Endothelial cell of umbilical vein (primary cell): Measurements from ENCODE around the gene IGFBP6. TPM values are rescaled to one million over a fixed set of nuclear protein-coding genes. Genes with fewer than 3 reads are reported as not detected.
A peak's percentile ranks its signal among the peaks of the same experiment; 100 is the strongest.

Source experiments
- BruUV-seq: library from RNA; stranded (reverse); fragments of 400-500 nt; replicated peaks from 2 replicates; lab custom pipeline; 2021; lab: Mats Ljungman, UMichigan
- CTCF ChIA-PET: fragments of 300-600, 350-600 bp; sonication (Branson Sonifier 250); formaldehyde crosslinking; loops from one replicate; lab custom pipeline; 2021; ENCODE audit warnings: antibody characterized with exemption, inconsistent platforms; lab: Charles Lee
- POLR2A ChIA-PET: fragments of 300-600, 350-600 bp; sonication (Branson Sonifier 250); formaldehyde crosslinking; loops from one replicate; lab custom pipeline; 2021; ENCODE audit warnings: antibody characterized with exemption, inconsistent platforms; lab: Charles Lee
- DNase-seq: peaks from one replicate; pipeline ENCODE4 v3.0.0-alpha.2; 2011; ENCODE audit warnings: low read depth, low spot score
- FAIRE-seq: peaks from 2 replicates; lab custom pipeline; 2011; peaks lifted over from hg19 to GRCh38; lab: Jason Lieb, UNC
- H2AFZ ChIP-seq: 2 replicates; pipeline ENCODE4 v1.6.0; 2012; ENCODE audit warnings: low read depth, low read length, control low read depth, inconsistent platforms
- H3K27ac ChIP-seq: 2 replicates; pipeline ENCODE4 v1.5.1; 2011; ENCODE audit warnings: low read depth, mild to moderate bottlenecking, control low read depth, low read length, moderate library complexity; ENCODE audit not compliant: insufficient read depth
- H3K27me3 ChIP-seq, 2 experiments: 2 replicates each; pipeline versions ENCODE4 v1.6.0 to v1.6.1; 2011; ENCODE audit warnings: low read length in 2 of 2, mixed read lengths in 1 of 2; ENCODE audit not compliant: control insufficient read depth in 2 of 2, insufficient read depth in 2 of 2
- H3K36me3 ChIP-seq, 2 experiments: 2 replicates in 1 of 2; 3 replicates in 1 of 2; pipeline ENCODE4 v1.5.1; 2011; ENCODE audit warnings: low read length in 2 of 2, mild to moderate bottlenecking in 1 of 2, moderate library complexity in 1 of 2; ENCODE audit not compliant: control insufficient read depth in 2 of 2, insufficient read depth in 2 of 2; ENCODE audit errors: extremely low read depth in 1 of 2
- H3K4me1 ChIP-seq: 3 replicates; pipeline ENCODE4 v1.5.1; 2011; ENCODE audit warnings: mild to moderate bottlenecking, low read length; ENCODE audit not compliant: control insufficient read depth, insufficient read depth; ENCODE audit errors: extremely low read depth
- H3K4me2 ChIP-seq: 2 replicates; pipeline ENCODE4 v1.6.1; 2011; ENCODE audit warnings: low read length, control low read depth, mixed read lengths; ENCODE audit not compliant: insufficient read depth
- H3K4me3 ChIP-seq, 3 experiments: fragments of 200-600 bp in 1 of 3; sonication (generic), shearing (Covaris generic) in 1 of 3; replicated peaks in 1 of 3; 2 replicates each; pipeline ENCODE4 v1.5.1; 2011 to 2016; ENCODE audit warnings: control low read depth in 3 of 3, low read length in 3 of 3, mild to moderate bottlenecking in 2 of 3, inconsistent platforms in 1 of 3, low read depth in 1 of 3, moderate library complexity in 1 of 3; ENCODE audit not compliant: insufficient read depth in 1 of 3
- H3K79me2 ChIP-seq: 2 replicates; pipeline ENCODE4 v1.6.0; 2012; ENCODE audit warnings: low read length, inconsistent platforms; ENCODE audit not compliant: control insufficient read depth, insufficient read depth
- H3K9ac ChIP-seq: replicated peaks from 2 replicates; pipeline ENCODE3; 2011; ENCODE audit warnings: low read length, control low read depth; ENCODE audit not compliant: insufficient read depth; ENCODE audit errors: extremely low read depth
- H3K9me1 ChIP-seq: replicated peaks from 3 replicates; pipeline ENCODE4 v1.6.0; 2011; ENCODE audit warnings: mild to moderate bottlenecking, low read length; ENCODE audit not compliant: control insufficient read depth, insufficient read depth; ENCODE audit errors: extremely low read depth
- H3K9me3 ChIP-seq: replicated peaks from 2 replicates; pipeline ENCODE4 v1.5.1; 2012; ENCODE audit warnings: low read length, inconsistent platforms; ENCODE audit not compliant: control insufficient read depth, insufficient read depth
- H4K20me1 ChIP-seq: replicated peaks from 2 replicates; pipeline ENCODE3; 2011; ENCODE audit warnings: mild to moderate bottlenecking, low read length; ENCODE audit not compliant: control insufficient read depth, insufficient read depth; ENCODE audit errors: extremely low read depth
- GATA2 ChIP-seq: IDR thresholded peaks from 2 replicates; pipeline ENCODE4 v1.7.0; 2011; ENCODE audit warnings: low read depth, mild to moderate bottlenecking, moderate library complexity, mixed read lengths, low read length; ENCODE audit not compliant: insufficient read length, insufficient read depth
- POLR2AphosphoS5 ChIP-seq: IDR thresholded peaks from 2 replicates; pipeline ENCODE4 v1.6.1; 2012; ENCODE audit warnings: low read depth, mild to moderate bottlenecking, control low read depth, low read length, moderate library complexity; ENCODE audit not compliant: insufficient read depth
- dilution Hi-C: fragments of 300-500 bp; cut with MboI; formaldehyde crosslinking; loops from one replicate; pipeline ENCODE4 v1.15.0; 2019; ENCODE audit warnings: low sequenced_read_pairs; ENCODE audit not compliant: extremely low pct_ligation_motif_present
- intact Hi-C: fragments of 100-400 bp; cut with micrococcal nuclease; formaldehyde crosslinking; loops from one replicate; pipeline ENCODE4 v1.10.0; 2022
- polyA plus RNA-seq, 4 experiments: library from polyadenylated mRNA; depleted of rRNA in 3 of 4; stranded (reverse) in 3 of 4; unstranded in 1 of 4; fragments of >200 nt; gene quantifications; 2 replicates each; pipeline versions ENCODE4 v1.2.1 to v1.2.3, GENCODE V29; 2011 to 2012; ENCODE audit warnings: missing spikeins in 1 of 4
- total RNA-seq: library from RNA; stranded (reverse); gene quantifications from 2 replicates; pipeline ENCODE4 v1.2.3, GENCODE V29; 2021
- TF ChIP-seq, protein P1 (sequence below), 2 donors: IDR thresholded peaks; 1 replicate in 1 of 2; 2 replicates in 1 of 2; pipeline ENCODE4 v1.5.1; 2011; ENCODE audit warnings: low read length in 2 of 2, mild to moderate bottlenecking in 2 of 2, moderate library complexity in 2 of 2, control low read depth in 1 of 2, inconsistent platforms in 1 of 2, low read depth in 1 of 2; ENCODE audit not compliant: insufficient read depth in 1 of 2; ENCODE audit errors: extremely low read depth in 1 of 2
- TF ChIP-seq, protein P2 (sequence below): IDR thresholded peaks from 2 replicates; pipeline ENCODE4 v1.6.1; 2011; ENCODE audit not compliant: insufficient read depth, insufficient read length

Gene IGFBP6
- total and polyA plus RNA-seq, 2 donors (not counting 3 experiments of a cell fraction or from before 2014, with no cell fraction given) = 14.1 to 18.2 TPM

DNA sequence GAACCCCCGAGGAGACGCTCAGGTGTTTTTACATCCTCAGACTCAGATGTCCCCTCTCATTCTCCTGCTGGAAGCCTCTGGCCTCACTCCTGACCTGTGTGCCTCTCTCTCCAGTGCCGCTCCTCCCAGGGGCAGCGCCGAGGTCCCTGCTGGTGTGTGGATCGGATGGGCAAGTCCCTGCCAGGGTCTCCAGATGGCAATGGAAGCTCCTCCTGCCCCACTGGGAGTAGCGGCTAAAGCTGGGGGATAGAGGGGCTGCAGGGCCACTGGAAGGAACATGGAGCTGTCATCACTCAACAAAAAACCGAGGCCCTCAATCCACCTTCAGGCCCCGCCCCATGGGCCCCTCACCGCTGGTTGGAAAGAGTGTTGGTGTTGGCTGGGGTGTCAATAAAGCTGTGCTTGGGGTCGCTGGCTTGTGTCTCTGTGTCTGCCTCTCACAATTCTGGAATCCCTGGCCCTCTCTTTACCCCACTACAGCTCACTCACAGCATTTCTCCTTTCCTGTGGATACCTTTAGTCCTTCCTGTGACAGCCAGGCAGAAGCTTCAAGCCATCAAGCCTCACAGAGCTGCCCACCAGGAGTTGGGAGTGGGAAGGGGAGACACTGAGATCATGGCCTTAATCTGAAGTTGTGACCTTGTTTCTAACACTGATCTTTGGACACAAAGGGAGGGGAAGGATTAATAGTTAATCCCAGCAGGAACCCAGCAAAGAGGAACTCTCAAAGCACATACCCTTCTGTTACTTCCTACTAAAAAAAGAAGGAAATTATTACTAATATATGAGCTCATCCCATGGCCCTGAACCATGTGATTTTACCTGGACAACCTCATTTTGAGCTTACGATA lies 4.7 kb downstream of the IGFBP6 start:
- Histone ChIP-seq H3K9me1 (no peaks in the 10 kb centered on the region), H3K27ac (no peak overlapping the region), H3K9ac (no peak overlapping the region), H3K79me2 (no peaks in the 10 kb centered on the region), H3K27me3 (no peaks in the 10 kb centered on the region), H3K4me2 (no peak overlapping the region), H3K9me3 (no peaks in the 10 kb centered on the region), H4K20me1 (no peaks in the 10 kb centered on the region), H2AFZ (no peak overlapping the region), H3K36me3 (no peaks in the 10 kb centered on the region), H3K4me3 (no peak overlapping the region), H3K4me1 (peaks cover 21% of the 10 kb centered on the region)
- no TSS peak for BruUV-seq
- TF ChIP-seq POLR2AphosphoS5 (no peak), GATA2 (no peak)
- TF ChIP-seq, protein P1, sequence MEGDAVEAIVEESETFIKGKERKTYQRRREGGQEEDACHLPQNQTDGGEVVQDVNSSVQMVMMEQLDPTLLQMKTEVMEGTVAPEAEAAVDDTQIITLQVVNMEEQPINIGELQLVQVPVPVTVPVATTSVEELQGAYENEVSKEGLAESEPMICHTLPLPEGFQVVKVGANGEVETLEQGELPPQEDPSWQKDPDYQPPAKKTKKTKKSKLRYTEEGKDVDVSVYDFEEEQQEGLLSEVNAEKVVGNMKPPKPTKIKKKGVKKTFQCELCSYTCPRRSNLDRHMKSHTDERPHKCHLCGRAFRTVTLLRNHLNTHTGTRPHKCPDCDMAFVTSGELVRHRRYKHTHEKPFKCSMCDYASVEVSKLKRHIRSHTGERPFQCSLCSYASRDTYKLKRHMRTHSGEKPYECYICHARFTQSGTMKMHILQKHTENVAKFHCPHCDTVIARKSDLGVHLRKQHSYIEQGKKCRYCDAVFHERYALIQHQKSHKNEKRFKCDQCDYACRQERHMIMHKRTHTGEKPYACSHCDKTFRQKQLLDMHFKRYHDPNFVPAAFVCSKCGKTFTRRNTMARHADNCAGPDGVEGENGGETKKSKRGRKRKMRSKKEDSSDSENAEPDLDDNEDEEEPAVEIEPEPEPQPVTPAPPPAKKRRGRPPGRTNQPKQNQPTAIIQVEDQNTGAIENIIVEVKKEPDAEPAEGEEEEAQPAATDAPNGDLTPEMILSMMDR (IDR thresholded peaks at IDR 0.05; ENCODE audit: extremely low read depth in 1 of 2, insufficient read depth in 1 of 2, low read depth in 1 of 2, low read length in 2 of 2) = no peak
- TF ChIP-seq, protein P2, sequence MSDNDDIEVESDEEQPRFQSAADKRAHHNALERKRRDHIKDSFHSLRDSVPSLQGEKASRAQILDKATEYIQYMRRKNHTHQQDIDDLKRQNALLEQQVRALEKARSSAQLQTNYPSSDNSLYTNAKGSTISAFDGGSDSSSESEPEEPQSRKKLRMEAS = no peak
- intact Hi-C loops = no loop called here
- FAIRE-seq = peak; percentile 18
- no peak for DNase-seq
- dilution Hi-C loops = no loop called here
- CTCF ChIA-PET = interaction anchor here (1.0 to 10.8 kb wide), 10 partner anchors 15 to 111 kb away, joined by 4 to 463 read pairs (median 8); partner anchors contain the start of gene SPRYD3
- POLR2A ChIA-PET = interaction anchor here (0.7 kb wide), 1 partner anchor 378 kb away, joined by 4 read pairs; no protein-coding TSS in a partner anchor
